GM12878 (cell line): ENCODE results near the gene MRPL34. TPM values are rescaled to one million over a fixed set of nuclear protein-coding genes. Genes with fewer than 3 reads are reported as not detected.

Experiments used
- BCLAF1 ChIP-seq: fragments of 450-650 bp; IDR thresholded peaks from 2 replicates; pipeline ENCODE4 v1.6.1; 2017; ENCODE audit warnings: antibody characterized with exemption, mild to moderate bottlenecking, moderate library complexity
- CBX3 ChIP-seq: fragments of 200-600 bp; sonication (generic); IDR thresholded peaks from 2 replicates; pipeline ENCODE4 v1.6.1; 2016; ENCODE audit warnings: low read depth, borderline replicate concordance
- CUX1 ChIP-seq: IDR thresholded peaks from 2 replicates; pipeline ENCODE4 v1.6.1; 2012; ENCODE audit warnings: improper control_type of control experiment, low read depth, low read length; ENCODE audit not compliant: insufficient replicate concordance
- E2F4 ChIP-seq: IDR thresholded peaks from 2 replicates; pipeline ENCODE4 v1.6.1; 2012; ENCODE audit warnings: low read depth, low read length, improper control_type of control experiment
- HDAC2 ChIP-seq: fragments of 200-600 bp; sonication (generic); IDR thresholded peaks from 2 replicates; pipeline ENCODE4 v1.6.1; 2017
- KLF5 ChIP-seq: fragments of 450-650 bp; IDR thresholded peaks from 2 replicates; pipeline ENCODE4 v1.6.1; 2014; ENCODE audit warnings: mild to moderate bottlenecking; ENCODE audit not compliant: partially characterized antibody
- LARP7 ChIP-seq: fragments of 450-650 bp; IDR thresholded peaks from 2 replicates; pipeline ENCODE4 v1.6.1; 2017; ENCODE audit warnings: mild to moderate bottlenecking
- RELA ChIP-seq: fragments of 450-650 bp; IDR thresholded peaks from 2 replicates; pipeline ENCODE4 v1.8.0; 2014; ENCODE audit warnings: borderline replicate concordance; ENCODE audit not compliant: partially characterized antibody
- SIN3A ChIP-seq: IDR thresholded peaks from 2 replicates; pipeline ENCODE4 v1.6.1; 2012; ENCODE audit warnings: low read depth, low read length, improper control_type of control experiment
- SKIL ChIP-seq: fragments of 450-650 bp; IDR thresholded peaks from 2 replicates; pipeline ENCODE4 v1.6.1; 2017; ENCODE audit warnings: mild to moderate bottlenecking, low read depth, inconsistent platforms; ENCODE audit not compliant: poor library complexity, severe bottlenecking
- TCF3 ChIP-seq: IDR thresholded peaks from 2 replicates; pipeline ENCODE4 v1.6.1; 2012; ENCODE audit warnings: low read depth, mild to moderate bottlenecking, low read length, borderline replicate concordance; ENCODE audit not compliant: insufficient read depth
- TCF7 ChIP-seq: IDR thresholded peaks from 2 replicates; pipeline ENCODE4 v1.6.1; 2014; ENCODE audit warnings: antibody characterized with exemption, borderline replicate concordance
- YY1 ChIP-seq: IDR thresholded peaks from 2 replicates; pipeline ENCODE4 v1.6.1; 2011; ENCODE audit warnings: low read depth, mild to moderate bottlenecking, low read length
- ZBTB33 ChIP-seq: fragments of 450-650 bp; IDR thresholded peaks from 2 replicates; pipeline ENCODE4 v1.6.1; 2017; ENCODE audit warnings: mild to moderate bottlenecking
- ZNF622 ChIP-seq: fragments of 450-650 bp; IDR thresholded peaks from 2 replicates; pipeline ENCODE4 v1.6.1; 2017; ENCODE audit warnings: mild to moderate bottlenecking, inconsistent platforms
- ZZZ3 ChIP-seq: IDR thresholded peaks from 2 replicates; pipeline ENCODE4 v1.6.1; 2011; ENCODE audit warnings: low read depth; ENCODE audit not compliant: control insufficient read depth, insufficient read length
- polyA plus RNA-seq, 11 experiments: library from polyadenylated mRNA; depleted of rRNA in 4 of 11; unstranded in 6 of 11; stranded (reverse) in 5 of 11; fragments of >200 nt; fragmentation: Nextera tagmentation in 4 of 11; fragmentation: Illumina TruSeq in 1 of 11; extraction: Ambion mirVana in 4 of 11; extraction: Trizol in 1 of 11; gene quantifications; 1 replicate in 1 of 11; 2 replicates in 10 of 11; pipeline versions ENCODE4 v1.2.1 to v1.2.3, GENCODE V29; 2011 to 2016; ENCODE audit warnings: inconsistent platforms in 2 of 11, missing spikeins in 2 of 11, low read depth in 1 of 11
- total RNA-seq, 4 experiments: library from RNA; depleted of rRNA in 3 of 4; stranded (reverse); fragments of >200 nt in 3 of 4; fragmentation: Illumina TruSeq in 1 of 4; extraction: Trizol in 1 of 4; gene quantifications; 2 replicates each; pipeline versions ENCODE4 v1.2.1 to v1.2.3, GENCODE V29; 2013 to 2021

MRPL34 gene
- total and polyA plus RNA-seq, 10 of the 15 experiments (the other 5 are each of a cell fraction or from before 2014, with no cell fraction given) = 8.6 to 198 (median 78.6) TPM

GRCh38 chr19:17305517-17306284 lies at the start of gene MRPL34 (continued):
- TF ChIP-seq ZBTB33 (no peak), CBX3 (no peak), RELA (peak; percentile 43), SKIL (no peak), KLF5 (peak; percentile 15), TCF3 (peak; percentile 100), E2F4 (no peak; the same call in 1 of the 2 replicates), TCF7 (no peak), LARP7 (no peak; the same call in none of the 2 replicates), BCLAF1 (no peak), ZNF622 (no peak), HDAC2 (no peak), CUX1 (peak; percentile 43), ZZZ3 (no peak), YY1 (no peak; the same call in 1 of the 2 replicates), SIN3A (peak; percentile 76)
